Measurements from ENCODE around the gene ALPI.

DNA sequence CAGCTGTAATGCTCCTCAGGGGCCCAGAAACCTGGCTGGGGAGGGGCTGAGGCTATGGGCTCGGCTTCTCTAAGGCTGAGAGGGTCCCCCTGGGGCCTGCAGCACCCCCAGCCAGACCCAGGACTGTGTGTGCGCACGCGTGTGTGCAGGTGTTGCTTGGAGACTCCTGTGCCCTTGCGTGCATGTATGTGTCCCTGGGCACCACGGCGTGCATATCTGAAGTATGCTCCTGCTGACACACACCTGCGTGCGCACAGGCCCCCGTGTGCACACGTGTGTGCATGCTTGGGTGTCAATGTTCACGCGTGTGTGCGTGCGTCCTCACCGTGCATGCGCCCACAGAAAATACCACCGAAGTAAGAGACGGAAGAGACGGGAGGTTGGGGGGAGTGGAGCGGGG is 46.6 kb downstream of the ALPI start:
- no peak for TF ChIP-seq CTCF (IDR thresholded peaks at IDR 0.05; ENCODE audit: low read depth, low read length)
- TF ChIP-seq EZH2phosphoT487 (IDR thresholded peaks at IDR 0.05; ENCODE audit: low read depth), result no peak
